Motor neuron (in vitro differentiated cells): Measurements from ENCODE around the gene LTBP4. TPM values are rescaled to one million over a fixed set of nuclear protein-coding genes. Genes with fewer than 3 reads are reported as not detected.

Source experiments
- ATAC-seq, 8 experiments: fragments of 200-7000 bp; cut with Tn5 transposase; replicated peaks in 6 of 8; 2 replicates each; pipeline ENCODE4 v1.8.0; 2021; ENCODE audit warnings: mild to moderate bottlenecking in 8 of 8, moderate library complexity in 8 of 8
- H3K27ac ChIP-seq, 2 donors: fragments of 250-450 bp; sonication (Bioruptor Pico); 2 replicates each; pipeline ENCODE4 v1.9.0; 2021; ENCODE audit warnings: antibody characterized with exemption in 2 of 2, mild to moderate bottlenecking in 2 of 2, moderate library complexity in 1 of 2
- H3K4me1 ChIP-seq, 2 donors: fragments of 250-450 bp; sonication (Bioruptor Pico); replicated peaks in 1 of 2; 2 replicates each; pipeline ENCODE4 v1.6.1; 2021; ENCODE audit warnings: antibody characterized with exemption in 2 of 2, mild to moderate bottlenecking in 2 of 2, moderate library complexity in 1 of 2
- H3K4me3 ChIP-seq, 5 donors: fragments of 250-450 bp; sonication (Bioruptor Pico); 2 replicates each; pipeline ENCODE4 v1.9.0; 2021; ENCODE audit warnings: antibody characterized with exemption in 5 of 5, mild to moderate bottlenecking in 5 of 5, moderate library complexity in 4 of 5
- WGBS, 10 experiments: fragments of 450-650 bp; shearing (Covaris generic); methylation state at CpG; one replicate each; pipeline ENCODE4 v1.0.0; 2022; 5-methylcytosine and 5-hydroxymethylcytosine counted together
- in situ Hi-C, 9 experiments: fragments of 400-800 bp; cut with MboI; loops; one replicate each; pipeline ENCODE4 v1.15.0; 2021; ENCODE audit warnings: low sequenced_read_pairs in 9 of 9, low pct_unique_long_range_greater_than_20kb in 2 of 9; ENCODE audit not compliant: unreplicated experiment in 9 of 9
- total RNA-seq, 8 experiments: library from RNA; unstranded; fragments of 300-600 nt; gene quantifications; 2 replicates each; pipeline versions ENCODE4 v1.2.3 to v1.2.4, GENCODE V29; 2022

LTBP4 gene
- total RNA-seq, 8 experiments from 2014 or later: 1.8 to 52.8 (median 20.1) TPM

GRCh38 chr19:40611900-40612698 lies 10.9 kb downstream of the LTBP4 start:
- 43 to 97% (median 93%) methylated on average over 1 to 5 of the region's 10 CpGs; no CpG with 5 or more reads in 7 of the 10 experiments for WGBS, 10 experiments
- H3K4me1 ChIP-seq: peaks cover 8 to 28% of the 10 kb centered on the region in 2 donors
- no peak for ATAC-seq
- in situ Hi-C loops: no loop called here
- no peak overlapping the region for H3K27ac ChIP-seq
- no peak overlapping the region for H3K4me3 ChIP-seq

- H3K4me1 ChIP-seq: peaks cover 8 to 28% of the 10 kb centered on the region in 2 donors
- no peak overlapping the region for H3K27ac ChIP-seq
- peak overlapping the region in 3 of 5 donors; percentile 22 to 33 (median 26) for H3K4me3 ChIP-seq
- no CpG with 5 or more reads among the region's 50 CpGs for WGBS, 10 experiments
- ATAC-seq: peak in 1 of 8 experiments; percentile 0
- in situ Hi-C loops: no loop called here
These were observed 11.9 kb downstream of the LTBP4 start for GRCh38 chr19:40612831-40613689.

GRCh38 chr19:40613690-40614621 lies 12.8 kb downstream of the LTBP4 start:
- peak in 7 of 8 experiments; percentile 22 to 61 (median 42) for ATAC-seq
- in situ Hi-C loops: no loop called here
- H3K4me3 ChIP-seq: peak overlapping the region in 3 of 5 donors; percentile 22 to 33 (median 26)
- WGBS, 10 experiments: 8 to 40% (median 20%) methylated on average over 2 to 5 of the region's 67 CpGs; no CpG with 5 or more reads in 7 of the 10 experiments
- H3K27ac ChIP-seq: no peak overlapping the region
- peaks cover 8 to 28% of the 10 kb centered on the region in 2 donors for H3K4me1 ChIP-seq

- 0 to 32% (median 12%) methylated on average over 1 to 12 of the region's 27 CpGs; no CpG with 5 or more reads in 6 of the 10 experiments for WGBS, 10 experiments
- no peak overlapping the region for H3K27ac ChIP-seq
- in situ Hi-C loops: no loop called here
- peaks cover 8 to 22% of the 10 kb centered on the region in 2 donors for H3K4me1 ChIP-seq
- ATAC-seq: peak; percentile 8 to 77 (median 57)
- peak overlapping the region in 3 of 5 donors; percentile 22 to 33 (median 26) for H3K4me3 ChIP-seq
These were observed 13.6 kb downstream of the LTBP4 start for GRCh38 chr19:40614622-40615411.

GRCh38 chr19:40616178-40616577 lies 15.0 kb downstream of the LTBP4 start:
- in situ Hi-C loops: no loop called here
- WGBS, 10 experiments: 75 to 100% (median 96%) methylated on average over 1 to 5 of the region's 5 CpGs; no CpG with 5 or more reads in 2 of the 10 experiments
- no peak for ATAC-seq
- no peak overlapping the region for H3K4me3 ChIP-seq
- no peak overlapping the region for H3K27ac ChIP-seq
- peaks cover 0 to 11% of the 10 kb centered on the region in 2 donors for H3K4me1 ChIP-seq

- no peak overlapping the region for H3K27ac ChIP-seq
- in situ Hi-C loops: no loop called here
- WGBS, 10 experiments: 92 to 98% (median 96%) methylated on average over 2 to 8 of the region's 17 CpGs; no CpG with 5 or more reads in 7 of the 10 experiments
- ATAC-seq: no peak
- H3K4me1 ChIP-seq: peaks cover 0 to 11% of the 10 kb centered on the region in 2 donors
- H3K4me3 ChIP-seq: no peak overlapping the region
These were observed 15.8 kb downstream of the LTBP4 start for GRCh38 chr19:40616941-40617340.

GRCh38 chr19:40617961-40618360 lies 16.8 kb downstream of the LTBP4 start:
- in situ Hi-C loops: no loop called here
- Histone ChIP-seq H3K4me3 (no peak overlapping the region), H3K4me1 (peaks cover 0 to 12% of the 10 kb centered on the region in 2 donors), H3K27ac (no peak overlapping the region)
- no peak for ATAC-seq
- WGBS, 10 experiments: 48 to 100% (median 86%) methylated on average over 2 to 4 of the region's 4 CpGs; no CpG with 5 or more reads in 2 of the 10 experiments

- 14 to 100% (median 76%) methylated on average over 1 to 8 of the region's 11 CpGs; no CpG with 5 or more reads in 1 of the 10 experiments for WGBS, 10 experiments
- no peak for ATAC-seq
- Histone ChIP-seq H3K4me3 (no peak overlapping the region), H3K4me1 (peaks cover 0 to 15% of the 10 kb centered on the region in 2 donors), H3K27ac (no peak overlapping the region)
- in situ Hi-C loops: no loop called here
These were observed 18.4 kb downstream of the LTBP4 start for GRCh38 chr19:40619333-40620160.

GRCh38 chr19:40620161-40620485 lies 19.0 kb downstream of the LTBP4 start:
- no peak overlapping the region for H3K4me3 ChIP-seq
- ATAC-seq: no peak
- H3K4me1 ChIP-seq: peaks cover 0 to 12% of the 10 kb centered on the region in 2 donors
- no peak overlapping the region for H3K27ac ChIP-seq
- 82 to 94% (median 90%) methylated on average over 2 to 8 of the region's 8 CpGs for WGBS, 10 experiments
- in situ Hi-C loops: no loop called here

GRCh38 chr19:40621283-40621682 lies 20.1 kb downstream of the LTBP4 start:
- ATAC-seq: no peak
- in situ Hi-C loops: no loop called here
- Histone ChIP-seq H3K4me1 (peaks cover 0 to 10% of the 10 kb centered on the region in 2 donors), H3K27ac (no peak overlapping the region), H3K4me3 (no peak overlapping the region)
- 60 to 100% (median 90%) methylated on average over 1 to 2 of the region's 2 CpGs; no CpG with 5 or more reads in 6 of the 10 experiments for WGBS, 10 experiments
